Glomerular visceral epithelial cell (primary cell): ENCODE data around the gene RAB30.
A peak's percentile ranks its signal among the peaks of the same experiment; 100 is the strongest.
"Not testable (repeated sequence)": the region's sequence is repeated elsewhere in the genome, so short reads cannot be mapped to it uniquely, and the experiment has no call there.

Experiments
- DNase-seq: peaks from one replicate; pipeline ENCODE4 v3.0.0-alpha.2; 2016; ENCODE audit errors: extremely low spot score

Gene RAB30

DNA sequence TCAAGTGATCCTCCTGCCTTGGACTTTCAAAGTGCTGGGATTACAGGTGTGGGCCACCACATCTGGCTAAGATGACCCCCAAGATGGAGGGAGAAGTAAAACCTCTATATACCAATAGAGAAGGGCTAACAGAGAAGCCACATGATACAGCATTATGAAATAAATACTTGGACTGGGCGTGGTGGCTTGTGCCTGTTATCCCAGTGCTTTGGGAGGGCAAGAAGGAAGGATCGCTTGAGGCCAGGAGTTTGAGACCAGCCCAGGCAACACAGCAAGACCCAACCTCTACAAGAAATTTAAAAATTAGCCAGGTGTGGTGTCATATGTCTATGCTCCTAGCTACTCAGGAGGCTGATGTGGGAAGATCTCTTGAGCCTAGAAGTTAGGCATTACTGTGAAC is 61.7 kb downstream of the RAB30 start:
- no peak for DNase-seq

DNA sequence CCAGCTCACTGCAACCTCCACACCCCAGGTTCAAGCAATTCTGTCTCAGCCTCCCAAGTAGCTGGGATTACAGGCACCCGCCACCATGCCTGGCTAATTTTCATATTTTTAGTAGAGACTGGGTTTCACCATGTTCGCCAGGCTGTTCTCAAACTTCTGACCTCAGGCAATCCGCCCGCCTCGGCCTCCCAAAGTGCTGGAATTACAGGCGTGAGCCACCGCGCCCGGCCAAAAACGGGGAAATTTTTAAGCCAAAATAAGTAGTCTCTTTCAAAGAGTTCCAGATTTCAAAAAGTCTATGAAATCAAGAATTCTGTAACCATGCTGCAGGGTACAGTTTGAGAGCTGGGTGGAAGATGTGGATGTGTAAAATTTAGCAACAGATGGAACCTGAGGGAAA is 62.6 kb downstream of the RAB30 start:
- DNase-seq = not testable (repeated sequence)

- peak; percentile 35 for DNase-seq
Measured at GRCh38 chr11:83008581-83008923, 63.1 kb downstream of the RAB30 start.

GRCh38 chr11:83007909-83008580 is 63.7 kb downstream of the RAB30 start:
- peak; percentile 37 for DNase-seq

GRCh38 chr11:83007477-83007876 is 64.2 kb downstream of the RAB30 start:
- no peak for DNase-seq

DNA sequence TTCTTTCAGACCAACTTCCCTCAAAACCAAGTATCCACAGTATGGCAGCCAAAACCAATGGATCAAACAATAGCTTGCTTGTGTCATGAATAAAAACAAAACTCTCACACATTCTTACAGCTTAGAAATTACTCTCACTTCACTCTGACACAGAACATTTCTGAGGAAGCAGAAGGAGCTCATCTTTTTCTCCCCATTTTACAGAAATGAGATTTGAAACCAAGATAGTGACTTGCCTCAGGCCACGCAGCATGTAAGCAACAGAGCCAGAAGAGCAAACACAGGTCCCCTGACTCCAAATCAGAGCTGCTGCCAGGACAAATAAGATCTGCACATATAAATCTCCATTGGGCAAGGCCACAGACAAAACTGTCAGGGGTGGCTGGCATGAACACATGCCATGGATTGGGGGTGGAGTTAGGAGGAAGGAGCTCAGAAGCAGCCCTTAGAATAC is 64.8 kb downstream of the RAB30 start:
- no peak for DNase-seq

GRCh38 chr11:83004746-83005556 is 66.7 kb downstream of the RAB30 start:
- no peak for DNase-seq

DNA sequence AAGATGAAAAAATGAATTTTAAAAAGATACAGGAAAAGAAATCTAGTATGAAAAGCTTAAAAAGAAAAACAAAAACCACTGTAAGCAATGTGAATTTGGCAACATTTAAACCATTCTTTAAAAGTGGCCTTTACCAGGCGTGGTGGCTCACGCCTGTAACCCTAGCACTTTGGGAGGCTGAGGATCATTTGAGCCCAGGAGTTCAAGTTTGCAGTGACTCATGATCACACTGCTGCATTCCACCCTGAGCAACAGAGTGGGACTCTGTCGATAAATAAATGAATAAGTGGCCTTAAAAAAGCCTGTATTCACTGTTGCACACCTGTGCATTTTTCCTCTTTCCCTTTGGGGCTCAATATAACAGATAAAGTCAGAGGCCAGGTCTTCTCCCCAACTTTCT is 69.2 kb downstream of the RAB30 start:
- DNase-seq = no peak

- no peak for DNase-seq
Measured at GRCh38 chr11:83002053-83002452, 69.6 kb downstream of the RAB30 start.

DNA sequence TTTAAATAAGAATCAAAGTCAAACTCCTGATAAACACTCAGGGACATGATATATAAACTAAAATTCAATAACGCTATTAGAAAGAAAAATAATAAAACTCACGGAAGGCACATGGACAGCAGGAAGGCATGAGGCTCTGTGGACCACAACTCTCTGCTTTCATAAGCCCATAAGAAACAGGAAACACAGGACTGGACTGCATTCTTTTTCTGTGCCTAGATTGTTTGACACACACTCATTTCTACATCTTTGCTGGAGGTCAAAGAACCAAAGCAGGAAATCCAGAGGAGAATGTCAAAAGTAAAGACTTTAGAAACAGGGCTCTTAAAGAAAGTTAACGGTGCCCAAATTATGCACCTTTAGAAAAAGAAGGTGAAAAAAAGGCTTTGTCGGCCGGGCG is 71.3 kb downstream of the RAB30 start:
- no peak for DNase-seq

DNA sequence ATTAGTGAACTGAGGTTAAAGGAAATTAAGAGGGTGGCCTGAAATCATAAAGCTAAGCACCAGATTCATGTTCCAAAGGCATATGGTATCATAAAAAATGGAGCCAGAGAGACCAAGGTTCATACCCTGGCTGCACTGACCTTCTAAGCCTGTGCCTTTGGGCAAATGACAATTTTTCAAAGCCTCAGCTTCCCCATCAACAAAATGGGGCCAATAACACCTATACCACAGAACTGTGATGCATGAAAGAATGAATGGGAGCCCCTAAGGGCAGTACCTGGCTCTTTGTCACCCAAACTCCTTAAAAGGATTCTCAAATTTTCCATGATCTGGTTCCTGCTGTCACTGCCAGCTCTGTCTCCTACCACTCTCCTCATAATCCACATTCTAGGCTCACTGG is 72.5 kb downstream of the RAB30 start:
- no peak for DNase-seq

DNA sequence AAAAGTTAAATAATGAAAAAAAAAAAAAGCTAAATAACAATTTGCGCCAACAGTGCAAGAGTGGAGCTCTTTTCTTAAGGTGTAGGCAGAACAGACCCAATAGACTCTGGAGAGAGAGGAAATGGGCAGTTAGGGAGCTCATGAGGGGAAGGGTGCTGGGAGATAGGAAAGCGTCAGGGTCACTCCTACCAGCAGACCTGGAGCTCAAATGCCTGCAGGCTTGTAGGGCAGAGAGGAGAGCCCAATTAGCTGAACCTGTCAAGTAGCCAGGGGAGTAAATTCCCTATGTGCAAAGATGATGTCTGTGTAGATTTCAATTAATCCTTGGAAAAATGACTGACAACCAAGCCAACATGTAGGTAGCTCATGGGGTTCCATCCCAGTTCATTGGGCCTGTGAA is 73.0 kb downstream of the RAB30 start:
- no peak for DNase-seq

- peak; percentile 53 for DNase-seq
Measured at GRCh38 chr11:82996966-82997606, 74.6 kb downstream of the RAB30 start.

DNA sequence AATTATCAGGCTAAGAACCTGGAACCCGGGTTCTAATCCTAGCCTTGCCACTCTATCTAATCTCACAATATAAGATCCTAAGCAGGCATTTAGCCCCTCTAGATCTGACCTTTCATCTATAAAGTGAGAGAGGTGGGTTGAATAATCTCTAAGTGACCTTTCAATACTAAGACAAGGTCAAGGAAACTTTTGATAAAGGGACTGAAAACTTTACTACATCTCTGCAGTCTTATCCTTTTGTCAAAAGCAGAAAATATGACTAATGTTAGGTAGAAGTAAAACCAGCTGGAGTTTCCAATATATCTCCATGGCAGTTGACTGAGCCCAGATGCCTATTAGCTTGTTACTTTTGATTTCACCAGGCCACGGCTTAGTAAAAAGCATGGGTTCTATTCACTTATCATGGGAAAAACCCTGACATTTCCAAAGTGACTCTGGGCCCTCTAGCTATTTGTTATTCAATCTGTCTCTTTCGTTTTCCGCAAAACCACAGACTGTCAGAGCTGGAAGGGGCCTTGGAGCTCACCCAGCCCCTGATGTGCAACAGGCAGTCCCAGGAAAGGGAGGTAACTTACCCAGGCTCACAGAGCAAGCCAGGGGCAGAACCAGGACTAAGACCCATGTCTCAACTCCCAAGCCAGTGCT is 75.8 kb downstream of the RAB30 start:
- DNase-seq = peak; percentile 60

DNA sequence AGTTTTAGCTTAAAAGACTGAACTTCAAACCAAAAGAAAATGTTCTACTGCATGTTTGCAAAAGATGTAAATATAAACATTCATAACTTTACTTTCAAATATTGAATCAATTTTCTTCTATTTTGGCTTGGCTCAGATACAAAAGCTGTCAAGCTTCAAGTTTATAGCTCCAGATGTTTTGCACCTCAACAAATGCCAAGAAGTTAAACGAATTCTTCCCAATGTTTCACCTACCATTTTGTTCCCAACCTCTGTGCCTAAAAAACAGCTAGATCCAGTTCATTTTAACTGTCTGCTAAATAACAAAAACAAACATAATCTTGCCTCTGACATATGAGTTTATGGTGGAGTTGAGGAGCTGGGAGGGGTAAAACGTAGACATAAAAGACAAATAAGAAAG is 76.5 kb downstream of the RAB30 start:
- DNase-seq = no peak

DNA sequence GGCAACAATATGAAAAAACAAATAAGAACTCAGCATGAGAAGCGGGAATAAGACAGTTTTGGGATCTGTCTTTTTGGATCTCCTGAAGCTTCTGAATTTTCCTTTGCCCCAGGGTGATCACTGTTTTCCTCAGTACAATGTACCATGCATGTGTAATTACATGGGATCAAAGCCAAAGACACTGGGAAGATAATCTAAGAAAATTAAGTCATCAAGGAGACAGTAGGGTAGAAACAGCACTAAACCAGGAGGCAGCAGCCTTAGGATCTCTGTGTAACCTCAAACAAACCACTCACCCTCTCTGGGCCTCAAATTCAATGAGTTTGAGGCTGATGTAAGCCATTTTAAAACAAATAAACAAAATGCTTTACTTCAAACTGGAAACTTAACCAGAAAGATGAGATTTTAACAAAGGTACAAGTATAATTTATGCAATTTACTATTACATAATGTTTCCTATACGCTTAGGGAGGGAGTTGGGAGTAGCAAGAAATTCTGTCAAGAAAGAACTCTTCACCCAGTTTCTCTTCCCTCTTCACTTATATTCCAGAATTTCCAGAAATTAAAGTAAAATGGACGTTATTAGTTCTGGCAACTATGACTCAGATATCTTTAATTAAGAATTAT is 77.0 kb downstream of the RAB30 start:
- DNase-seq = no peak

- no peak for DNase-seq
Measured at GRCh38 chr11:82992223-82992622, 79.5 kb downstream of the RAB30 start.

DNA sequence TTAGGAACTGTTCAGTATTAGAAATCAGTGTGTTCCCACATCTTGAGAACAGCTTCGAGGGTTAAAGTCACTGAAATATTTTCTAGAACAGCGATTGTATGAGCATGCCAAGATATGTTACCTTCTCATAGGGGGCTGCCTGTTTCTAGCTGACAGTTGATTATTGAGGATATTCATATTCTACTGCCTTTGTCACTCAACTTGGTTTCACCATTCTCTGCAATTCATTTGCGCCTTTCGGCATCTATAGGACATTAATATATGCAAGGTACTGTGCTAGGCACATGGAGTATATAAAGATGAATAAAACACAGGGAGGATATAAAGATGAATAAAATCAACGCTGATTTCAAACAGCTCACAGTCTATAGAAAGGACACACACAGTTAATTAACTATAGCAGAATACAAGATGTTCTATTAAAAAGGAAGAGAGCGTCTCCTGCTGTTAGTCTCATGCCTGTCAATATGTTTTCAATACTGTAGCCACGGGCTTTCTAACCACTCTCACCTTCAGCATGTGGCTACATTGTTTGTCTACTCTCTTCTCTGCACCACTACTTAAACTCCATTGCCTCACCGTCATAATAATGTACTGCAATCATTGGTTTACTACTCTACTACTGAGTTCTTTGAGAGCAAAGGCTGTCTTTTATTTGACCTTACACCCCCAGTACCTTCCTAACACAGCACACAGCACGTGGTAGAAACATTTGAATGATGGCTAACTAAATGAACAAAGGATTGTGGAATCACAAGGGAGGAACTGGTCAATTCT is 81.9 kb downstream of the RAB30 start:
- DNase-seq = no peak

GRCh38 chr11:82988936-82989627 is 82.6 kb downstream of the RAB30 start:
- no peak for DNase-seq

DNA sequence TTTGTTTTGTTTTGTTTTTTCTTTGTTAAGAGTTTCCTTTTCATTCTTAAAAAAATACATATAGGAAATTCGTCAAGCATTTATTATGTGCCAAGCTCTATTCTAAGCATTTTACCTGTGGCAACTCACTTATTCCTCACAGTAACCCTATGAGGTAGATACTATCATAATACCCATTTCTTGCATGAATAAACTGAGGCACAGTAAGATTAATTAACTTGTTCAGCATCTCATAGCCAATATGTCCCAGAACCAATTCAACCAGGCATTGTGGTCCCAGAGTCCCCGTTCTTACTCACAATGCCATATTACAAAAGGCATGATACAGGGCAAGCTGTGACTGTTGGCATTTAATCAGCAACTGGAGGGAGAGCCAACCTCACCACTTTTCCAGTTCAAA is 83.7 kb downstream of the RAB30 start:
- DNase-seq = no peak

DNA sequence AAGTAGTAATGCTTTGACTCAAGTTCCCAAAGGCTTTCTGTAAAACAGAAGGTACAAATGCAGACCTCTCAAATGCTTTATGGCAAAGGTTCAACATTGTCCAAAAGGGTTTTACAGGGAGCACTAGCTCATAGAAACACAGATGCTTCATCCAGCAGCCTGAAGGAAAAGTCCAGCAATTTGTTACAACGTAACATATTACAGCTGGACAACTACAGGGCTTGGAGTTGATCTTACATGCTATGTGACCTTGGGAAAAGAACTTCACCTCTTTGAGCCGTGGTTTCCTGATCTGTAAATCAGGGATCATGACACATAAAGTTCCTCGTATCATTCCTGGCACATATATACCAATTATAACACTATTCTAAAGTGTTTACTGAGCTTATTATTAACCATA is 85.3 kb downstream of the RAB30 start:
- DNase-seq = no peak
